Stimulated activated CD8-positive, alpha-beta memory T cell treated with anti-CD3 and anti-CD28 coated beads, Interleukin-12 subunit alpha, Interleukin-12 subunit beta, amount 100 ng/mL, for 1 hour (primary cell): Measurements from ENCODE around the gene STOML1.
A peak's percentile ranks its signal among the peaks of the same experiment; 100 is the strongest.

ENCODE experiments used
- DNase-seq: peaks from one replicate; pipeline ENCODE4 v3.0.0-alpha.2; 2020; ENCODE audit warnings: low read depth

Gene STOML1

DNA sequence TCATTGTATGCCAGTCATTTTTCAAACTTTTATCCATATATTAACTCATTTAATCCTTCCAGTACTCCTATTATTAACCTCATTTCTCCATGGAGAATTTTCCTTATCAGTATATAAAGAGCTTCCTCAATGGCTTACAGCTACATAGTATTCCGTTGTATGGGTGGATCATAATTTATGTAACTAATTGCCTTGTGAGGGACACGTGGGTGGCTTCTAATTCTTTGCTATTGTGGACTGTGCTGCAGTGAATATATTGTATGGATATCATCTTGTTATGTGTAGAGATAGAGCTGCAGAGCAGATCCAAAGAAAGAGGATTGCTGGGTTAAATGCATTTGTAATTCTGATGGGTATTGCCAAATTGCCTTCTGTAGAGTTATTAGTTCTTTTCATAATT lies 27.6 kb upstream of the STOML1 start:
- DNase-seq = no peak

DNA sequence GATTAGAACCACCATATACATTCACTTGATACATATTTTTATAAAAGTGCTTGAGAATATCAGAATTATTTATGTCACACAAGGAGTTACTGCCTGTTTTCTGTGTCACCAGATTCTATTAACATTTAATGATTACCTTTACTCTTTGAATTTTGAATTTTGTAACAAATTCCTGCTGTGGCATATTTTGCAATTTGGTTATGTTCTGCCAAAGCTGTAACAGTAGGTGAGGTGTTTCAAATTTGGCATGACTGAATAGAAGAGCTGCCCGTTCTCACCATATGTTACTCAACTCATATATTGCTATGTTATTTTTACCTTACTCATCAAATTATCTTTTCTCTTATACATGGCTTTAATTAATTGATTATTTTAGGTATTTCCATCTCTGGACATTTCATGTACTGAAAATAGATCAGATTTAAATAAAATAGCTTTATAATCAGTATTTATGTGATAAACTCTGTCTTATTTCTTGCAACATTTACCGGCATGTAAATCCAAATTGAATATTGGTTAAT lies 21.3 kb upstream of the STOML1 start:
- no peak for DNase-seq

DNA sequence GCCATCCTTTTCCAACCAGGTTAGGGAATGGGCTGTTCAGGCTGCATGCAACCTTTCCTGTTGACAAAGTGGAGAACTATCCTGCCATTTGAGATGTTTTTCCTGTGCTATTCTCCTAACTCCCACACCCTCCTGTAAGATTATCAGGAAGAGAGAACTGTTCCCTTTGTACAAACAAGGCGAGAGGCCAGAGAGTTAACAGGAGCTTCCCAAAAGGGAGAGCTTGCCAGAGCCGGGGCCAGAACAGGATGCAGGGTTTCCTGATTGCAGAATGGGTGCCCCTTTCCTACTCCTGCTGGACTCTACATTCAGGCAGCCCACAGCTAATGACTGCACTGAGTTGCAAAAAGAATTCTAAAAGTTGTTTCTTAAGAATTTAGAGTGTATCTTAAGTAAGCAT lies 19.5 kb upstream of the STOML1 start:
- no peak for DNase-seq

DNA sequence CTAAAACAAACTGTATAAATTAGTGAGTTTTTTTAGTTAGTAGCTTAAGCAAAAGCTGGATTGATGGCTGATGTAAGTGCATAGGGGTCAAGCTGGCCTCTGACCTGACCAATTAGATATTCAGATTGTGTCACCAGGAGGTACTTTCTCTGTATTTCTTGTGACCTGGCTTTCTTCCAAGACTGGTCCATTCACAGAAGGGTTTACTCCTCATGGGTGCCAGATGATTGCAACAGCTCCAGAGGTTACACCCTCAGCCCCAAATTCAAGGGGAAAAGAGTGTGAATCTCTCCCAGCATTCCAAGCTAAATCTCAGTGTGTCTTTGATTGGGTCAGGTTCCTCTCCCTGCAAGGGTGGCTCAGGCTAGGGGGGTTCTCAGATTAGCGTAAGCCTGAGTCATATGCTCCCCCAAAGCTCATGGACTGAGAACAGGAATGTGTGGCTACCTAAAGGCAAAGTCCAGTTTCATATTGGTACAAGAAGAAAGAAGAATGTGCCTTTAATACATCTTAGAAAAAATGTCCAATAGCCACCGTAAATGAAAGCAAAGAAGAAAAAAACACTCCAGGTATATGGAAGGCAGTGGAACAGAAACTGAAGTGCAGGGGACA lies 18.9 kb upstream of the STOML1 start:
- no peak for DNase-seq

DNA sequence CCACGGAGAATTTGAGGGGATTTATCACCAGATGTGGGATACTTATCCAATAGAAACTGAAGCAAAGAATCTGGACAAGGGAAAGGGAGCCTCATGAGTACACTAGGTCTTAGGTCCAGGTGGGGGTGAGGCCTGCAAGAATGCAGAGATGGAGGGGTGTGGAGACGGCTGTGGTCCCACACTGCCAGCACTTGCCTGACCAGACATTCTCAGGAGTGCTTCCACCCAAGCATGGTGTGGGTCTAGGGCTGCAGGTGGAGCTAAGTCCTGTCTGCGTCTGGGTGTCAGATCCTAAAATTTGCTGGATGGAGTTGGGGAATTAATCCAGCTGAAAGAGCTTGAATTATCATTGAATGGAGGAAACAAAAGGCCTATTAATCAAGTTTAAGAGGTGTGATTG lies 16.8 kb upstream of the STOML1 start:
- DNase-seq = no peak

DNA sequence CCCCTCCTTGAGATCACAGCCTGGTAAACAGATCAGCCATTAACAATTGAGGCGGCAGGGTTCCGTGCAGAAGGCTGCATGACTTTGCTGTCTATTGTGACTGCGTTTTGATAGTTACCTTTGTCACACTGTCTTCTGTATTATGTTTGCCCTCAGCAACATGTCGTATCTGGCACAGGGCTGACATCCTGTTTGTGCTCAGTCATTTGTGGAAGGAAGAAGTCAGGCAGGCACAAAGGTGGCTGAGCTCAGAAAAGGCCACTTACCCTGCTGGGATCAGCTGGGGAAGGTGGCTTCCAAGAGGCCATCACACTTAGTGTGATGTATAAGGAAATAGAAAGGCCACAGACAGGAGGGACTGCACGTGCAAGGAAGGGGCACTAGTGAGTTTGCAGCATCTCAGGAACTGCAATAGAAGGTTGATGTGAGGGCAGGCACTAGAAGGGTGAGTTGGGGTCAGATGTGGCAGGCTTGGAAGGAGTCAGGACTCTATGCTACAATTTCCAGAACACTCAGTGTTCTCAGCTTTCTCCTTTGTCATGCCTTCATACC lies 15.8 kb upstream of the STOML1 start:
- no peak for DNase-seq

DNA sequence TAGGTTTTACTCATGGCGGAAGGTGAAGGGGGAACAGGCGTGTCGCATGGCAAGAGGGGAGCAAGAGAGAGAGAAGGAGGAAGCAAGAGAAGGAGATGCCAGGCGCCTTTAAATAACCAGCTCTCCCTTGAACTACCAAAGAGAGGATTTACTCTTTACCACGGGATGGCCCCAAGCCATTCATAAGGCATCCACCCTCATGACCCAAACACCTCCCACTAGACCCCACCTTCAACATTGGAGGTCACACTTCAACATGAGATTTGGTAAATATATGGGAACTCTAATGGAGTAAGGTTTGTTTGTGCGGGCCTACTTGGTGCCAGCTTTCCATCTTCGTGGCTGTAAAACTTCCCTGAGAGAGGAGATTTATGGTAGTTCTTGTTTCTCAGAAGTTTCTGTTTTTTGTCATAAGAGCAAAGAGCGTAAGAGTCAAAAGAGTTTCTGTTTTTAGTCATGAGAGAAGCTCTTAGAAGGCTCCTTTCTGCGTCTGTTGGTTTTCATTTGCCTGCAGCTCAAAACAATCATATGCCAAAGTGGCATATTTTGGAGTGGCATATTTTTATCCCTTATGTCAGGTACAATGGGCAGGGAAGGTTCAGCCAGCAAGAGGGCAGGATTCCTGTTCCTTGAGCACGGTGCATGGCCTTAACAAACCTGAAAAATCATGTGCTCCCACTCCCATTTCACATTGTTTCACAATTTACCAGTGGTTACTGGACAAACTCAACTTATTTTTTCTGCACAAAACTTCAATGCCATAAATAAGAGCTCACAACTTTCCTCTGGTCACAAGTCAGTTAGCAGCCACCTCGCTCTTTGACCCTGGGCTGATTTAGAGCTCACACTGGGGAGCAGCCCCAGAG lies 14.9 kb upstream of the STOML1 start:
- no peak for DNase-seq

DNA sequence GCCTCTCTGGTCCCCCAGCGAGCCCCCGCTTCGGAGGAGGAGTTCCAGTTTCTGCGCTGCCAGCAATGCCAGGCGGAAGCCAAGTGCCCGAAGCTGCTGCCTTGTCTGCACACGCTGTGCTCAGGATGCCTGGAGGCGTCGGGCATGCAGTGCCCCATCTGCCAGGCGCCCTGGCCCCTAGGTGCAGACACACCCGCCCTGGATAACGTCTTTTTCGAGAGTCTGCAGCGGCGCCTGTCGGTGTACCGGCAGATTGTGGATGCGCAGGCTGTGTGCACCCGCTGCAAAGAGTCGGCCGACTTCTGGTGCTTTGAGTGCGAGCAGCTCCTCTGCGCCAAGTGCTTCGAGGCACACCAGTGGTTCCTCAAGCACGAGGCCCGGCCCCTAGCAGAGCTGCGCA lies 5.9 kb upstream of the STOML1 start:
- DNase-seq = no peak

DNA sequence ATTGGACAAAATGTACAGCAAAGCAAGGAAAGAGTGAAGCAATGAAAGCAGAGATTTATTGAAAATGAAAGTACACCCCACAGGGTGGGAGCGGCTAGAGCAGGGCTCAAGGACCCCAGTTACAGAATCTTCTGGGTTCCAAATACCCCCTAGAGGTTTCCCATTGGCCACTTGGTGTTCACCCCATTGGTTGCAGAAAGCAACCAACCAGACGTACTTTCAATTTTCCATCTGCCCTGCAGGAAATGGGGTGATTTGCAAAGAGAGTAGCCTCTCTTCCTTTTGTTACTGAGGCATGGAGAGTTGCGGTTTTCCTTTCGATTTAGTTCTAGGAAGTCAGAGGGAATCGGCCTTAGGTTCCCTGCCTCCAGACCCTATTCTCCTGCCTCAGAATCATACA lies 4.8 kb upstream of the STOML1 start:
- no peak for DNase-seq

DNA sequence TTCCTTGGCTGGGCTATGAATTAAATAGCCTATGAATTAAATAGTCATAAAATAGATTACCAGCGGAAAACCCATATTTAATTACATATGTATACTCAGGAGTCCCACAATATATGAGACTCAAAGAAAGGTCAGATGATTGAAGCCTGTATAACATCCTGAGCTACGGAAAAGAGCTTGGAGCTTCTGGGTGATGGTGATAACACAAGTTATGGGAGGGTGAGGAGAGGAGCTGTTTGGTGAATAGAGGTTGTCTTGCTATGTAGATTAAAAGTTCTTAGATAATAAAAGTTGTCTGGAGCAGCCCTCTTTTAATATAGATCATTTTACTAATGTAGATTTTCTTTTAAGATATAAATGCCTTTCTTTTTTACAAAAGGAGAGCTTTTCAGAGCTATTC lies 4.2 kb upstream of the STOML1 start:
- DNase-seq = no peak

DNA sequence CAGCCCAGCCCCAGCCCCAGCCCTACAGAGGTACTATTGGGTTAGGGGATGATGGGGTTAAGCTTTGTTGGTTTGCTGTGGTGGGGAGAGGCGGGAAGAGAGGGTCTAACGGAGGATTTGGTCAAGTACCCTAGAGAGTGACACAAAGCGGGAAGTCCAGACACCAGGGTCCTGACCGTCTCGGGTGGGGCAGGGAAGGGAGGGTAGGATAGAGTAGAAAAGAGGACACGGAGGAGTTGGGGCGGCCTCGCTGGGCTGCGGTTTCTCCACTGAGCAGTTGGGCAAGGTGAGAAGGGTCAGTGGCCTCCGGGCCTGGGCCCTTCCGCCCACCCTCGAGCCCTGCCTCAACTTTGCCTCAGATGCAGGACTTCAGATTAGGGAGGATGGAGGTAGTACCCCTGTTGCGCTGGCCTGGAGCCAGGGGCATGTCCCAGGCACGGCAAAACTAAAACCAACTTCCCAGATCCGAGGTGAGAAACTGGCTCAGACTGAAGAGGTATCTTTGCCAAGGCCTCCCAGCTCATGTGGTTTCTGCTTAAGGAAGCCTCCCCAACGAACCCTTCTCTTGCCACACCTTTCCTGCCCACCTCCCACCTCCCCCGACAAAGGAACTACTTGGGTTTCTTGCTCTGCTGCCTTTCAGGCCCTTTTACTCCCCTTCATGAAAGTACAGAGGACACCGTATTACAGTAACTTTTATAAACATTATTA lies 3.0 kb upstream of the STOML1 start:
- DNase-seq = no peak

DNA sequence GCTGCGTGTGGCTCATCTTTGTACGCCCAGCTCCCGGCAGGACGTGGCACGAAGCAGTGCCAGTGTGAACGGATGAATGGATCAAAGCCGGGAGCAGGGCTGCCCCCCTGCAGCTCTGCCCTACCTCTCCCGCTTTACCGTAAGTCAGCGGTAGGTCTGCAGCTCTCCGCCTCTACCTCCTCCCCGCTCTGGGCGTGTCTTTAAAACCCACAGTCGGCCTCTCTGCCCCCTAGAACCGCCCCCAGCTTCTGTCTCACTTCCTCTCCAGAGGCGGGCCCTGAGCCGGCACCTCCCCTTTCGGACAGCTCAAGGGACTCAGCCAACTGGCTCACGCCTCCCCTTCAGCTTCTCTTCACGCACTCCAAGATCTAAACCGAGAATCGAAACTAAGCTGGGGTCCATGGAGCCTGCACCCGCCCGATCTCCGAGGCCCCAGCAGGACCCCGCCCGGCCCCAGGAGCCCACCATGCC lies 2.4 kb upstream of the STOML1 start, which contains the start of gene PML:
Gene PML, plus strand, starts transcription at position 304 of the 471 bp plus-strand sequence. Its CDS starts 97 bp downstream, at position 401.
- peak; percentile 88 for DNase-seq

DNA sequence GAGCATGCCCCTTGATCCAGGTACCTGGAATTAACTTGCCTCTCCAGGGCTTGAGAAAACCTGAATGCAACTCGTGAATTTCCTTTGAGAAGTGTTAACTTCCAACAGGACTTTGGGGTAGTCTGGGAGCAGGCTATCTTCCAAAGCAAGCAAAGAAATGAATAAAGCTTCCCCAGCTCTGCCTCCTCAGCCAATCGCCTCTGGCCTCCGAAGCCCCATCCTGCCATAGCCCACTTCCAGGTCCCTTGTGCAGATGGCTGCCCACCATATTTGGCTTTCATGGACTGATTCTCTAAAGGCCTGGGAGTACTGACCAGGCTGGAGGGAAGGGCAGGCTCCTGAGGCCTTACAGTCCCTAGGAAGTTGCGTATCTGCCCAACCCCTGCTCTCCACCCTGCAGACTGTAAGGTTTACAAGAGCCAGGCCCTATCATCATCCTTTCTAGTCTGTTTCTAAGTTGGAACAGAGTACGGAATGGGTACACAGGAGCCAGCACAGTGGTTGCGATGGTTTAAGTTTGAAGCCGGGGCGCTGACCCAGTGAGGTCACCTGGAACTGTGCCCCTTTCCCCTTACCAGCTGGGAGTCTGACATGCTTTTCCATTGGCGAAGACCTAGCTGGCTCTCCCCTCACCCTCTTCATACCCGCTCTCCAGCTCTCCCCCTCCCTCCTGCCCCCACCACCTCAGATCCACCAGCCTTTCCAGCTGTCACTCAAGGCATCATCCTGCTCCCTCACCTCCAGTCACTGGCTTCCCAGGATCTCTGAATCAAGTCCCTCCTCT lies 1.3 kb upstream of the STOML1 start:
- DNase-seq = no peak

DNA sequence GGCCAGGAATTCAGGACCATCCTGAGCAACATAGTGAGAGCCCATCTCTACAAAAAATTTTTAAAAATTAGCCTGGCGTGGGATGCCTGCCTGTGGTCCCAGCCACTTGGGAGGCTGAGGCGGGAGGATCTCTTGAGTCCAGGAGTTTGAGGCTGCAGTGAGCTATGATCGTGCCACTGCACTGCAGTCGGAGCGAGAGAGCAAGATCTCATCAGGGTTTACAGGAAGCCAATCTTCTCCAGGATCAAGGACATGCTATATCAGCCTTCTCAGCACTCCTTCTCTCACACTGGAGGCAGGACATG lies 451 bp upstream of the STOML1 start:
- DNase-seq = no peak

DNA sequence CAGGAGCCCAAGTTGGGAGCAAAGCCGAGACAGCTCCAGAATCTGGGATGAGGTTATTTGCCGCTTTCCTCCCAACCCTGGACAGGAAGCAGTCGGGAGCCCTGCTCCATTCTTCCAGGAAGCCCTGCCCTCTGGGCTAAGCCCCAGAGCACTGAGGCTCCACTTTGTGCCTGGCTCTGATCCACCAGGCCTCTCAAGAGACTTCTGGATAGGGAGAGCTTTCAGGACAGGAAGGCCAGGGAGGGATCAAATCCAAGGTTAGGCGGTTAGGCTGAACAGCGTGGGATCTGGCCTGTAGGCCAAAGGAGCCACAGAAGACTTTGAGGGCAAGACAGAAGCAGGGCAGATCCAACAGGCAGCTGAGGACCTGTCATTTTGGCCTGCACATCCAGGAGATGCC lies 835 bp downstream of the STOML1 start:
- DNase-seq = no peak

DNA sequence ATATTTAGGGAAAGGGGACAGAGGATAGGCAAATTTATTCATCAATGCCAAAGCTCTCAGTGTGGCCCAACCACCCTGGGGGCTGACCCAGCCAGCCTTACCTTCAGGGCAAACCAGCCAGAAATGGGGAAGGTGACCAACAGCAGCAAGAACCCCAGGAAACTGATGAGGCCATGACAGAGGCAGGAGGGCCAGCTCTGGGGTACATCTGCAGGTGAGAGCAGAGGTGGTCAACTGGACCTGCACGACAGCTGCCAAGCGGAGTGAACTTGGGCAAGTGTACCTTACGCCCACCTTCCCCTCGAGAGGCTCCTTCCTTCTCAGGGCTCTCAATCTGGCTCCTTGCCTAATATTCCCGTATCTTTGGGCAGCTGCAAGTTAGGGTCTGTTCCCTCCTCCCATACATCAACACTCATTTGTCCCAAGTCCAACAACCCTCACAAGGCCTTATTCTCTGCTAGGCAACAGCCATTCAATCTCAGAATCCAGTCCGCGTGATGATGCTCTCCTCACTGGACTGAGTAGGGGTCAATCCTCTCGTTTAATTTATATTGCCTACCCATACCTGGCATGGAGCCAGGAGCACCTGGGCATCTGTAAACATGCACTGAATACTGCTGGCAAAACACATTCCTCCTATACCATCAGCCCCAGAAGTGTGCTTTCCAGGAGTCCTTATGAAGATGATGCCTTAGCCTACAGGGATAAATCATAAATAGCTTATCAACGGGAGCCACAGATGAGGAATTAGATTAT lies 1.7 kb downstream of the STOML1 start:
- no peak for DNase-seq

DNA sequence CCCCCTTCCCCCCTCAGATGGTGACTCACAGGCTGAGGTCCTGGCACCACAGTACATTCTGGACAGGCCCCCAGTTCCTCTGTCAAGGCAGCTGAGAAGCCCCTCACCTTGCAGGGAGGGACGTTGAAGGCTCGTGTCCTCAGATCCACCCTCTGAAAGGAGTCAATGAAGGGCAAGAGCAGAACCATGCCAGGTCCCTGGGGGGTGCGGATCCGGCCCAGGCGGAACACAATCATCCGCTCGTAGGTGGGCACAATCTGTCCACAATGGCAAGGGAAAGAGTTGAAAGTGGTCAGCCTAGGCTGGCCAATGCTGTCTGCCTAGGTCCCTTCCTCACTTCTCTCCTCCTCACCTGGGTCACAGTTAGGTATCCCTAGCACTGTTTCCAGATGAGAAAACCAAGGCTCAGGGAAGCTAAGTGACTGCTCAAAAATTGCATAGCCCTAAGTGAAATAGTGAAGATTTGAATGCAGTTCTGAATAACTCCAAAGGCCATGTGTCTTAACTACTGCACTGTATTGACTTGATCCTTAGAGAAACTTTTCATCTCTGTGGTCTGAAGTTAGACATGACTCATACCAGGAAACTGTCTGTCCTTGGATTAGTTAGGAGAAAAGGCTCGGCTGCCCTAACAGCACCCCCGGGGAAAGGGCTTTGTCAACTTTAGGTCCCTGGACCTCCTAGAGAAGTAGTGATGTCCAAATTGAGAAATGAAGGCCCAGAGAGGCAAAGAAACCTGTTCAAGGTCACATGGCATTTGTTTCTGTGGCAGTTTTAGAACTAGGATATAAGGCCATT lies 2.9 kb downstream of the STOML1 start:
- no peak for DNase-seq

DNA sequence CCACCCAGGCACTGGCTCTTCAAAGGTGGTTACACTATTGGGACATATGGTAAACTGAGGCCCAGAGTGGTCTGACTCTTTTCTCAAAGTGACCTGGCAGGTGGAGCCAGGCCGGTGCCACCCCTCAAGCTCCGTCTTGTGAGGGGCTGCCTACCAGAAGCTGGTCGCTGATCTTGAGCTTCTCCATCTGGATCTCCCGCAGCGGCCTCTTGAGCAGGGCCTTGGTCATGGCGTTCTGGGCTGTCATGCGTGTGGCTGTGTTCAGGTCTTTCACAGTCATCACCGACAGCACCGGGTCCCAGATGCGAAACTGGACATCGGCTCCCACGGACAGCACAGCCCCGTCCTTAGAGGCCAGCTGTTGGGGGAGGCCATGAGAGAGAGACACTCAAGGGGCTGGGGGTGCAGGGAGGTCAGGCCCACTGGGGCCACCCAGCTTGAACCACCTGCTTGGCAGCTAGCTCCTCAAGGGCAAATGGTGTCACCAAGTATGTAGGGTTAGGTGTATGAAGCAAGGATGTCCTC lies 3.6 kb downstream of the STOML1 start:
- DNase-seq = no peak

DNA sequence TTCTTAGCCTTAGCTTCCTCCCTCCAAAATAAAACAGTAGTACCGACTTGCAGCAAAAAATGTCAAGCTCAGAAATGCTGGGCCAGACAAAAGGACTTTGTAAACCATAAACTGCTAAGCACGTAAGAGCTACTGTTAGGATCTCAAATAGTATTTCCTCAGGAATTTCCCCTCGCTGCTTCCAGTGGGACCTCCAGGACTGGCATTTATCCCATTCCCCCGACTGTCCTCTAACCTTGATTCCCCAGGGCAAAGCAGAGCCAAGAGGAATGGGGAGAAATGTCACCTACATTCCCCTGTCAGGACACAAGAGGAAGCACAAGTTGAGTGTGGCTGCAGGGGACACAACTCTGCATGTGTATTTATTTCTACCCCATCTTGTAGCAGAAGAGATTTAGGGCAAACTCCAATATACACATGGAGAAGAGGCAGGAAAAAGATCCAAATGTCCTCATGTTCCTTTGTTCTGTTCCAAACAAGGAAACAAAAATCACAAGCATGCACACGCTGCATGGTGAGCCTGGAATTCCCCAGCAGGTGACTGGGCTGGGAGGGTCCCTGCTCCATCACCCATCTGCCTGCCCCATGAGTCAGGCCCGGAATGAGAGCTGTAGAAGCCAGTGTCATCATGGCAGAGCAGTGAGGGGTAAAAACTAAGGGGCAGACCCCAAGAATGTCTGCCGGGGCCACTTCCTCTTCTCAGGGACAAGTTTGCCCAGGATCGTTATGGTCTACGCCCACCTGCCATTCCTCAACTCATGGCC lies 4.2 kb downstream of the STOML1 start:
- DNase-seq = no peak
